Epithelial cell of esophagus (primary cell): Measurements from ENCODE around the gene PHACTR1.
"Not testable (repeated sequence)": the region's sequence is repeated elsewhere in the genome, so short reads cannot be mapped to it uniquely, and the experiment has no call there.

Experiments
- DNase-seq: peaks from one replicate; pipeline ENCODE4 v3.0.0; 2010; ENCODE audit warnings: low read depth
- H3K4me3 ChIP-seq: 2 replicates; pipeline ENCODE4 v1.5.1; 2011; ENCODE audit warnings: mild to moderate bottlenecking, low read length, control low read depth
- TF ChIP-seq, protein P1 (sequence below): IDR thresholded peaks from 2 replicates; pipeline ENCODE4 v1.5.1; 2011; ENCODE audit warnings: low read depth, mild to moderate bottlenecking, low read length, control low read depth, inconsistent platforms; ENCODE audit not compliant: insufficient read depth; ENCODE audit errors: missing control alignments

Gene PHACTR1

DNA sequence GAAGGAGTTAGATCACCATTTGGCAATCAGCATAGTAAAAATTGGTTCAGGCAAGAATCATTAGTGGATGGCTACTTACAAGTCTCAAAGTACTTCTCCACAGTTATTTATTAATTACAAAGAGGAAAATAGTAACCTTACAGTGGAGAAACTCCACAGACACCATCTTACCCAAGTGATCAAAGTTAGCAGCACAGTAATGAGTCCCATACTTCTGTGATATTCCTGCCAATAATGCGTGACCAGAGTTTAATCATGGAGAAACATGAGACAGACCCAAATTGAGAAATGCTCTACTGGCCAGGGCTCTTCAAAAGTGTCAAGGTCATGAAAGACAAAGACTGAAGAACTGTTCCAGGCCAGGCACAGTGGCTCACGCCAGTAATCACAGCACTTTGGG is 602.3 kb downstream of the PHACTR1 start:
- TF ChIP-seq, protein P1, sequence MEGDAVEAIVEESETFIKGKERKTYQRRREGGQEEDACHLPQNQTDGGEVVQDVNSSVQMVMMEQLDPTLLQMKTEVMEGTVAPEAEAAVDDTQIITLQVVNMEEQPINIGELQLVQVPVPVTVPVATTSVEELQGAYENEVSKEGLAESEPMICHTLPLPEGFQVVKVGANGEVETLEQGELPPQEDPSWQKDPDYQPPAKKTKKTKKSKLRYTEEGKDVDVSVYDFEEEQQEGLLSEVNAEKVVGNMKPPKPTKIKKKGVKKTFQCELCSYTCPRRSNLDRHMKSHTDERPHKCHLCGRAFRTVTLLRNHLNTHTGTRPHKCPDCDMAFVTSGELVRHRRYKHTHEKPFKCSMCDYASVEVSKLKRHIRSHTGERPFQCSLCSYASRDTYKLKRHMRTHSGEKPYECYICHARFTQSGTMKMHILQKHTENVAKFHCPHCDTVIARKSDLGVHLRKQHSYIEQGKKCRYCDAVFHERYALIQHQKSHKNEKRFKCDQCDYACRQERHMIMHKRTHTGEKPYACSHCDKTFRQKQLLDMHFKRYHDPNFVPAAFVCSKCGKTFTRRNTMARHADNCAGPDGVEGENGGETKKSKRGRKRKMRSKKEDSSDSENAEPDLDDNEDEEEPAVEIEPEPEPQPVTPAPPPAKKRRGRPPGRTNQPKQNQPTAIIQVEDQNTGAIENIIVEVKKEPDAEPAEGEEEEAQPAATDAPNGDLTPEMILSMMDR: no peak
- no peak for DNase-seq

DNA sequence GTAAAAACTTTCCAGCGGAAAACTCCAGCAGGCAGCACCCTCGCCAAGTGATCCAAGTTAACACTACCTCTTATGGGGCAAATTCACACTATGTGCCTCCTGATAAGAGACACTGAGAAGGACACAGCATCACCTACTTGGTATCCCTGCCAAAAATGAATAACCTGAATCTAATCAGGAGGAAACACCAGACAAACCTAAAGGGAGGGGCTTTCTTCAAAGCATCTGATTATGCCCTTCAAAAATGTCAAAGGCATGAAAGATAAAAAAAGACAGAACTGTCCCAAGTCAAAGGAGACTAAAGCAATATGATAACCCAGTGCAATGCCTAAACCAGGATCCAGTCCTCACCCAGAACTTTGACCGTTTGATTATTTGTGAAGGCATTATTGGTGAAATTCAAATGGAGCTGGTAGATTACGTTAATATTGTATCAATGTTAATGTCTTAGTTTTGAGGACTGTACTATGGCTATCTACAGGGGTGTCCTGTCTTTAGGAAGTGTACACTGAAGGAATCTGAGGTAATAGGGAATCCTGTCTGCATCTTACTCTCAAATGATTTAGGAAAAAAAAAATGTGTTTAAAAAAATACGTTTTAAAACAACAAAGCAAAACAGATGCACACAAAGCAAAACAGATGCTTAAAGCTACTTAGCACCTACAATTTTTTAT is 603.5 kb downstream of the PHACTR1 start:
- TF ChIP-seq, protein P1: no peak
- DNase-seq: no peak

More for the DNA sequence above, 602.3 kb downstream of the PHACTR1 start:
- no peak overlapping the region for H3K4me3 ChIP-seq

DNA sequence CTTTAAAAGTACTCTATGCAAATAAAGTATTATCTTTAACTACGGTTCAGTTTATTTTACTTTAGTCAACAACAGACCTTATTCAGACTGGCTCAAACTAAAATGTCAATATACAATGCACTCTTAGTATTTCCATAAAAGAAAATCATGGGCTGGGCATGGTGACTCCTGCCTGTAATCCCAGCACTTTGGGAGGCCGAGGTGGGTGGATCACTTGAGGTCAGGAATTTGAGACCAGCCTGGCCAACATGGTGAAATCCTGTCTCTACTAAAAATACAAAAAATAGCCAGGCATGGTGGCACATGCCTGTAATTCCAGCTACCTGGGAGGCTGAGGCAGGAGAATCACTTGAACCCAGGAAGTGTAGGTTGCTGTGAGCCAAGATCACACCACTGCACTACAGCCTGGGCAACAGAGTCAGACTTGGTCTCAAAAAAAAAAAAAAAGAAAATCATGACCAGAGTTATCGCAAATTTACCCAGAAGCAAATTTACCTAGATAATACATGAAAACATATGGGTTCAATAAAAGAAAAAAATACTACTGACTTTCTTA is 609.5 kb downstream of the PHACTR1 start:
- not testable (repeated sequence) for H3K4me3 ChIP-seq, DNase-seq

More for the DNA sequence above, 603.5 kb downstream of the PHACTR1 start:
- no peak overlapping the region for H3K4me3 ChIP-seq

DNA sequence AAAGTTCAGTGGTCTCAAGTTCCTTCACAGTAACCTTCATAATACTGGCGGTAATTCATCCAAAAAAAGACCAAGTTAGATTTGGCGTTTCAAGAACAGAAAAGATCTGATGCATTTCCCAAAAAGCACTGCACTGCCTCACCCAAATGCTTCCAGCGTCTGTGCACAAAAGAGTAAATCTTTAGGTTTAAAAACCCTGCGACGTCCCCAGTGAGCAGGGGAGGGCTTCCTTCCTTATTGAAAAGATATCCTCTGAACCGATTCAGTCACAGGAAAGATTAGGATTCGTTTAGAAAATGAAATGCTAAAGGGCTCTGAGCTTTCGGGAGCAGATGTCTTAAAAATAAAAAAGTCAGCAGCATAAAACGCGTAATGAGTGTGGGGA is 611.1 kb downstream of the PHACTR1 start:
- DNase-seq: no peak
- peak overlapping the region; percentile 97 for H3K4me3 ChIP-seq
- TF ChIP-seq, protein P1: no peak

DNA sequence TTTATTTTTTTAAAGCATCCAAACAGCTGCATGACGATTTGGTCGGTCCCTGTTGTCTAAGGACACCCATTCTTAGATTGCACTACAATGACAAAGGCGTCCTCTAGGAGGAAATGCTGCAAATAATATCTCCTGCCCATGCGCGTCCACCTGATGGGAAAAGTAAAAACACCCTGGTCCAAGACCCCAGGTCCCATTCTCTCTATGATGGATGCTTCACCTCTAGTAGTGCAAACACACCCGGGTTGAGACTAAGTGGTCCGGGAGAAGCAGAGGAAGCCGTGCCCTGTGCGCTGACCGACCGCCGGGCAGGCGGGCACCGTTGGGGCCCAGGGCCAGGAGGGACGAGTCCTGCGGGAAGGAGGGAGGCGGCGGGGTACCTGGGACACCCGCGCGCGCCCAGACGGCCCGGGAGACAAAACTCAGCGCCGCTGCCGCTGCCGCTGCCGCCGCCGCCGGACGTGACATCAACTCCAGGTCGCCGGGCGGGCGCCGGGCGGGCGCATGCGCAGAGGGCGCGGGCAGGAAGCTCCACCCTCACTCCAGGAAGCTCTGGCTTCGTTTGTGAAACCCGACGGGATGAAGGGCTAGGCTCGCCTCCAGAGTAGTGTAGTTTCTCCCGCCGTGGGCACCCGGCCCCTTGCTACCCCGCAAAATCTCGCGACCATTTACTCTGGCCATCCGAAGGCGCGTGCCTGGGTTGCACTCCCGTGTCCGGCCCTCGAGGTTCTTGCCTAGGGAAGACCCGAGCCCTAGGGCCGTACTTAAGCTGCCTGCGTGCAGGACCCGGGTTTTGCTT is 611.7 kb downstream of the PHACTR1 start, which contains the start of gene TBC1D7:
TSS of gene TBC1D7 (minus strand) at position 462 of the 799 bp plus-strand sequence. CDS start 1,639 bp downstream, outside the sequence.
- TF ChIP-seq, protein P1: peak; percentile 41
- DNase-seq: peak; percentile 93
- peak within 1 kb of the TSS; percentile 97 for H3K4me3 ChIP-seq

DNA sequence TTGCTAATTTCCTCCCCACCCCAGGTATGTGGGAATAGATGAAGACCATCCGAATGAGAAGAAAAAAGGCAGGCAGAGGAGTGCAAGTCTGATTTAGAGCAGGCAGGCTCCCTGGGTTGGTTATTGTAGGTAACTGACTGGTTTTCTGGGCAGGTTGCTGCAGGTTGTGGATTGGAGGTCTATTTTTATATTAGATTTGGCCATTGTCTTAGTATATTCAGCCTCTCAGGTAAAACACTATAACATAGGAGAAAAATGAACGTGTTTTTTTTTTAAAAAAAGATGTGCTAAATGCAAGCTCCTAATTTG is 612.3 kb downstream of the PHACTR1 start:
- TF ChIP-seq, protein P1: no peak
- DNase-seq: no peak
- peak overlapping the region; percentile 97 for H3K4me3 ChIP-seq

DNA sequence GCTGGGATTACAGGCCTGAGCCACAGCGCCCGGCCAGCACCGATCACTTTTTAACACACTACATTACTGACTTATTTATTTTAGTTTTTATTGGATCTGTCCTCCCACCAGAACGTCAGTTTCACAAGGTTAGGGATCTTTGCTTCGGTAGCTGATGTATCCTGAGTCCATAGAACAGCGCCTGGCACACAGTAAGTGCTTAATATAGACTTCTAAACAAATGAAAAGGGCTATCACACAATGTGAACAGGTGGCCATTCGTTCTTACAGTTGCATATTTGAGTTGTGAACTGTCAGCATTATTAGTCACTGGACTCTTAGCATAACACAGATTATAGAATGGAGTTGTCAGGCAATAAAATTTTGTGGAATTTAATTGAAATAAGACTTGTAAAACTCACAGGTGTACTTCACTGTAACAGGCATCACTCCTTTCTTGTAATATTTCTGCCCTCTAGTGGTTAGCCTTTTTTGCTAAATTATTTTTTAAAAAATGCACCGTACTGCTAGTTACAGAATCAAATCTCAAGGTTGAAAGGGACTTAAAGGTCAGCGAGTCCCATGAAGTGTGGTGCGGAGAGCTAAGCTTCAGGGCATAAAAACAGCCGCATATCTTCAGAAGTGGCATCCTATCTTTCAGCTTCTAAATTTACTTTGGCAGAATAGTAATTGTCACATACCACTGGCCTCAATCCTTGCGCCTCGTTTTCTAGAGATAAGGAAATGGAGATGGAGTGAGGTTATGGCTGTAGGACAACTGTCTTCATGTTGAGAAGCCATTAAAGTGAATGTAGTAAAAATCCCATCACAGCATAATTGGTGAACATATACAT is 615.2 kb downstream of the PHACTR1 start:
- peak; percentile 34 for DNase-seq
- H3K4me3 ChIP-seq: no peak overlapping the region
- TF ChIP-seq, protein P1: peak; percentile 44
